Measurements from ENCODE around the gene GPC3. TPM values are rescaled to one million over a fixed set of nuclear protein-coding genes. Genes with fewer than 3 reads are reported as not detected.

Gene GPC3
- total RNA-seq, 4 donors from 2014 or later: 8.4 to 28.2 (median 20.4) TPM

DNA sequence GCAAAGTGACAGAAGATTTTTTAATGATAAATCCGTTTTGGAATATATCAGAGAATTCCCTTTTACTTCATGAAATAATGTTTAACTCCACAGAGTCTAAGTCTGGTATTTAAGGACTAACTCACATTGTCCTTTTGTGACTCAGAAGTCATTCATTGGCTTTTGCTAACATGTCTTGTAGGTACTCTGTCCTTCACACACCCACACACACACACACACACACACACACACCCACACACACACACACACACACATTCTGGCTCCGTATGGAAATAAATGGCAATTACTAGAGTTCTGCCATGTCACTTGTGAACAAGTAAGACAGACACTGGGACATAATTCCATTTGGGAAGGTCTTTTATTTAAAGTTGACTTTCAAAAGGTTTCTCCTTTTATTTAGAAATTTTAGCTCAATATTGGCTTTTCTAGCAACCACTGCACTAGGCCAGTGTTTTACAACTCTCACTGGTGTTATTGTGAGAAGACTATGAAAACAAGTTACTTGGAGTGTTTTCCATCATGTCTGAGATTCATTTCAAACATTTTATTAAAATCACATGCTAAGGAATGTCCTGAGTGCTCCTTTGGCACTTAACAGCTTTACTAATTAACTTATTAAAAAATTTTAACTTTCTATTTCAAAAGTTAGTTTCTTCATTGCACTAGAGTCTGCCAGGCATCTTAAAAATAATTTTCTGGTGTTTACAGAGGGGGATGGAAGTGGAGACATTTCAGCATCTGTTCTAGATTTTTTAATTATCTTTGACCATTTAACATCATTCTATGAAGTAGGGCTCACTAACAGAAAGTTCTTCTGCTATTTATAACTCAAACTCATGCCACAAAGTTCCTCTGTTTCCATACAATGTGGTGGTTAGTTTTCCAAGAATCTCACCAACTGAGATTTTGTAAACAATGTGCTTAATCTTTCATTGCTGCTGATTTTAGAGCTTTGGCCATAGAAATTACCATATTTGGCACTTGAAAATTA is 329.8 kb downstream of the GPC3 start:
- H3K27ac ChIP-seq: peak overlapping the region in 2 of 3 donors; percentile 0 to 6
- 53 to 70% methylated on average over 2 of the region's 2 CpGs for WGBS, 2 donors
- TF ChIP-seq, protein P1, sequence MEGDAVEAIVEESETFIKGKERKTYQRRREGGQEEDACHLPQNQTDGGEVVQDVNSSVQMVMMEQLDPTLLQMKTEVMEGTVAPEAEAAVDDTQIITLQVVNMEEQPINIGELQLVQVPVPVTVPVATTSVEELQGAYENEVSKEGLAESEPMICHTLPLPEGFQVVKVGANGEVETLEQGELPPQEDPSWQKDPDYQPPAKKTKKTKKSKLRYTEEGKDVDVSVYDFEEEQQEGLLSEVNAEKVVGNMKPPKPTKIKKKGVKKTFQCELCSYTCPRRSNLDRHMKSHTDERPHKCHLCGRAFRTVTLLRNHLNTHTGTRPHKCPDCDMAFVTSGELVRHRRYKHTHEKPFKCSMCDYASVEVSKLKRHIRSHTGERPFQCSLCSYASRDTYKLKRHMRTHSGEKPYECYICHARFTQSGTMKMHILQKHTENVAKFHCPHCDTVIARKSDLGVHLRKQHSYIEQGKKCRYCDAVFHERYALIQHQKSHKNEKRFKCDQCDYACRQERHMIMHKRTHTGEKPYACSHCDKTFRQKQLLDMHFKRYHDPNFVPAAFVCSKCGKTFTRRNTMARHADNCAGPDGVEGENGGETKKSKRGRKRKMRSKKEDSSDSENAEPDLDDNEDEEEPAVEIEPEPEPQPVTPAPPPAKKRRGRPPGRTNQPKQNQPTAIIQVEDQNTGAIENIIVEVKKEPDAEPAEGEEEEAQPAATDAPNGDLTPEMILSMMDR (IDR thresholded peaks at IDR 0.05): no peak
- no peak for TF ChIP-seq POLR2A (IDR thresholded peaks at IDR 0.05)
- H3K36me3 ChIP-seq: no peaks in the 10 kb centered on the region
- no peaks in the 10 kb centered on the region for H3K27me3 ChIP-seq
- H3K4me3 ChIP-seq (replicated peaks in 1 of 3): no peak overlapping the region
- H3K4me1 ChIP-seq: peaks cover 0 to 11% of the 10 kb centered on the region in 2 donors
- DNase-seq: no peak
- intact Hi-C loops (cut with DNase I): no loop called here
- H3K9me3 ChIP-seq: no peaks in the 10 kb centered on the region

DNA sequence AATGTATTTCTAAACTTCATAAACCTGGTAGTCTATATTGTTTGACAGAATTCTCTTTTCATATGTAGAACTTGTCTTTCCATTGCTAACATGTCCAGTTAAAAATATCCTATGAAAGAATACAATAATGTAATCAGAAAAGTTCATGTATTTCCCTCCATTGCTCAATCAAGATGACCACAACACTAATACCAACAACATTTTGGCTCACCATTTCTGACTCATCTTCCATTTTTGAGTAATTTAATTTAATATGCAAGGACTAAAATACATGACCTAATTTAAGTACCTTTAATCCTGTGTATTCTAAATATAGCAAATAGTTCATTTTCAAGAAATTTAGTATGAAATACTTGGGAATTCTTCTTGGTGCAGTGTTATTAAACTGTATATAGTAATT is 330.6 kb downstream of the GPC3 start:
- intact Hi-C loops (cut with DNase I): no loop called here
- H3K4me3 ChIP-seq (replicated peaks in 1 of 3): no peak overlapping the region

DNA sequence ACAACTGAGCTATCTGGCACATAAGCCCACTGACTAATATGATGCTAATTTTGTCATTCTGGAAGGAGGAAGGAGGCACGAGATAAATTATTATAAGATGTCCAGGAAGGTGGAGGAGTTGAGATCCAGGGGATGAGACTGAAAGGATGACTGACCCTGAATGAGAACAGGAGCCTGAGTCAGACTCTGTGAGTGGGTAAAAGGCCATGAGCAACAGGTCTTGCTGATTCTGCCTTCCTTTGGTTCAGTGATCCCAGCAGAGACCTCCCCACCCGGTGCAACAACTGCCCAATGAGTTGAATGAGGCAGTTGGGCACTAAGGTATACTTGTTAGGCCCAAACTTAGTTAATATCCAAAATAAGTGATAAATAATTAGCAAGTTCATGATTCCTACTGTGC is 332.0 kb downstream of the GPC3 start:
- peak in 1 of 2 donors; percentile 4 for DNase-seq
- Histone ChIP-seq H3K9me3 (no peaks in the 10 kb centered on the region), H3K4me1 (peaks cover 0 to 11% of the 10 kb centered on the region in 2 donors), H3K27me3 (no peaks in the 10 kb centered on the region), H3K27ac (no peak overlapping the region), H3K4me3 (replicated peaks in 1 of 3) (no peak overlapping the region), H3K36me3 (no peaks in the 10 kb centered on the region)
- intact Hi-C loops (cut with DNase I): no loop called here
- TF ChIP-seq POLR2A (IDR thresholded peaks at IDR 0.05): no peak
- TF ChIP-seq, protein P1 (IDR thresholded peaks at IDR 0.05): no peak
- WGBS, 2 donors: 60 to 68% methylated on average over 2 of the region's 2 CpGs

More for the DNA sequence above, 330.6 kb downstream of the GPC3 start:
- Histone ChIP-seq H3K36me3 (no peaks in the 10 kb centered on the region), H3K4me1 (peaks cover 0 to 11% of the 10 kb centered on the region in 2 donors), H3K27ac (peak overlapping the region in 1 of 3 donors; percentile 6), H3K9me3 (no peaks in the 10 kb centered on the region), H3K27me3 (no peaks in the 10 kb centered on the region)
- no peak for DNase-seq
- no peak for TF ChIP-seq POLR2A (IDR thresholded peaks at IDR 0.05)
- TF ChIP-seq, protein P1 (IDR thresholded peaks at IDR 0.05): no peak

DNA sequence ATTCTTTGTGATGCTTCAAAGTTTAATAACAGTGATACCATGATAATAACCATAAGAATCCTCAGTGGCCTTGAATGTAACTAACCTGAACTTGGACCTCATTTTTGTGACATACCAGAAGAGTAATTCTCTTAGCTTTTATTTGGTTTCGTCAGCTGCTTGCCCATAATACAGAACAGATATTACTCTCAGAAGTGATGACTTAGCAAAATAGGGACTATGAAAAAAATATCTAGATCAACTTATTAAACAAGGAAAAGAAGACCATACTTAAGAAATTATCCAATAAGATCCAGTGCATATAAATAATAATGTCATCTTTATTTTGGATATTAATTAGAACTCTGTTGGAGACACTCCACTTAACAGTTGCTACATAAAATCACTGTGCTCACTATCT is 333.2 kb downstream of the GPC3 start:
- no peaks in the 10 kb centered on the region for H3K36me3 ChIP-seq
- no peaks in the 10 kb centered on the region for H3K27me3 ChIP-seq
- H3K4me1 ChIP-seq: peaks cover 0 to 11% of the 10 kb centered on the region in 2 donors
- no peaks in the 10 kb centered on the region for H3K9me3 ChIP-seq
- no peak overlapping the region for H3K4me3 ChIP-seq (replicated peaks in 1 of 3)
- H3K27ac ChIP-seq: no peak overlapping the region
- DNase-seq: no peak
- TF ChIP-seq POLR2A (IDR thresholded peaks at IDR 0.05): no peak
- TF ChIP-seq, protein P1 (IDR thresholded peaks at IDR 0.05): no peak
- 94 to 97% methylated on average over 1 of the region's 1 CpG for WGBS, 2 donors
- intact Hi-C loops (cut with DNase I): no loop called here

DNA sequence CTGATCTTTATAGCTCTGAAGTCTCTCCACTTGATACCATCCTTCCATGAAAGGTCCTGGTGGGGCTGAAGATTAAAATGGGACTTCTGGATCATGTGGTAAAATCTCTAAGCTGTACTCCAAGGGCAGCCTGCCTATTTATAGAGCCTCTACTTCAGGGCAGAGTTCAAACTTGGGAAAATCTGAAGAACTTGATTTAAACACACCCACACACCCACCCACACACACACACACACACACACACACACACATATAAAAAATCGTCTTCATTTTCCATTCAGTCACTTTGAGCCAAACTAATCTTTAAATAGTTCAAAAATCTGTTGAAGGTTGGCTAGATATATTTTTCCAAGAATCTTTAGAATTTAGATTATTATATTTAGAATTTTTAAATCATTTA is 335.2 kb downstream of the GPC3 start:
- Histone ChIP-seq H3K4me1 (no peaks in the 10 kb centered on the region), H3K27me3 (no peaks in the 10 kb centered on the region), H3K36me3 (no peaks in the 10 kb centered on the region), H3K4me3 (replicated peaks in 1 of 3) (no peak overlapping the region), H3K27ac (no peak overlapping the region), H3K9me3 (no peaks in the 10 kb centered on the region)
- WGBS, 2 donors: 70 to 71% methylated on average over 1 of the region's 1 CpG
- TF ChIP-seq, protein P1 (IDR thresholded peaks at IDR 0.05): no peak
- TF ChIP-seq POLR2A (IDR thresholded peaks at IDR 0.05): no peak
- intact Hi-C loops (cut with DNase I): no loop called here
- no peak for DNase-seq

Measured in thyroid gland (tissue), 4 donors.